Pancreas (tissue), 10 donors: ENCODE results near the gene COL6A5. TPM values are rescaled to one million over a fixed set of nuclear protein-coding genes. Genes with fewer than 3 reads are reported as not detected.

Source experiments
- ATAC-seq, 4 donors: fragments of 200-7000 bp; cut with Tn5 transposase; one replicate each; pipeline versions ENCODE4 v1.8.0 to v1.9.1; 2020; ENCODE audit warnings: mild to moderate bottlenecking in 4 of 4, moderate library complexity in 4 of 4
- DNase-seq, 6 donors: peaks; one replicate each; pipeline ENCODE4 v3.0.0-alpha.2; 2020
- FAIRE-seq: peaks from 2 replicates; lab custom pipeline; 2012; peaks lifted over from hg19 to GRCh38; lab: Jason Lieb, UNC
- H3K27ac ChIP-seq, 4 donors: fragments of 200-600 bp; sonication (generic); 1 replicate in 3 of 4; 2 replicates in 1 of 4; pipeline versions ENCODE4 v1.5.0 to v1.8.0; 2020
- H3K27me3 ChIP-seq, 4 donors: fragments of 200-600 bp; one replicate each; pipeline ENCODE4 v1.8.0; 2021
- H3K36me3 ChIP-seq, 3 donors: fragments of 200-600 bp; sonication (generic) in 1 of 3; one replicate each; pipeline versions ENCODE4 v1.5.0 to v1.8.0; 2020 to 2021
- H3K4me1 ChIP-seq, 3 donors: fragments of 200-600 bp; one replicate each; pipeline ENCODE4 v1.8.0; 2021
- H3K4me3 ChIP-seq, 4 donors: fragments of 200-600 bp; sonication (generic) in 2 of 4; one replicate each; pipeline versions ENCODE4 v1.5.0 to v1.8.0; 2020 to 2021
- H3K9me3 ChIP-seq, 4 donors: fragments of 200-600 bp; one replicate each; pipeline ENCODE4 v1.8.0; 2021
- CTCF ChIP-seq, 4 donors: fragments of 200-600 bp; sonication (generic) in 3 of 4; IDR thresholded peaks; one replicate each; pipeline versions ENCODE4 v1.5.0 to v1.8.0; 2021; ENCODE audit warnings: antibody characterized with exemption in 4 of 4
- WGBS, 2 donors: extraction: QIAGEN DNeasy Blood & Tissue Kit; methylation state at CpG; one replicate each; pipeline ENCODE4 v1.1.7; 2013; 5-methylcytosine and 5-hydroxymethylcytosine counted together
- intact Hi-C, 3 donors: fragments of 100-400 bp; cut with DNase I; formaldehyde crosslinking; loops; one replicate each; pipeline versions ENCODE4 v1.11.1 to v1.14.2; 2022
- polyA plus RNA-seq, 2 donors: library from polyadenylated mRNA; stranded (reverse); fragments of 200-250 nt; gene quantifications; one replicate each; pipeline ENCODE4 v1.2.3, GENCODE V29; 2013
- total RNA-seq, 6 donors: library from RNA; stranded (reverse); fragmentation: NEBNext Ultra II Directional in 4 of 6; extraction: Animal tissue kit (Norgen Biotek cat#: 25700) in 4 of 6; gene quantifications; one replicate each; pipeline versions ENCODE4 v1.2.1 to v1.2.4, GENCODE V29; 2021 to 2023
- donor health status: healthy with polysubstance abuse.
- donor health status: DM: no; HTN: no; CAD: no; lungs with moderate emphysema.
- donor health status: DM: no; HTN: no; CAD: no.
- donor health status: control.
- donor health status: control.
- donor health status: Bipolar disorder and iron deficiency.
- donor health status: DM: yes; HTN: yes; CAD: no.
- donor health status: DM: no; HTN: no; CAD: no.
- donor health status: DM: no; HTN: no; CAD: no.
- donor health status: DM: yes; HTN: yes; CAD: no.

The COL6A5 gene
- total and polyA plus RNA-seq, 8 donors = 0.03 TPM; not detected in 7

GRCh38 chr3:130490241-130490640 is 144.8 kb downstream of the COL6A5 start:
- Histone ChIP-seq H3K27me3 (no peaks in the 10 kb centered on the region), H3K9me3 (no peaks in the 10 kb centered on the region), H3K27ac (no peak overlapping the region), H3K4me3 (no peak overlapping the region), H3K36me3 (no peaks in the 10 kb centered on the region), H3K4me1 (peaks cover 4 to 5% (median 5%) of the 10 kb centered on the region in 3 donors)
- 63 to 74% methylated on average over 1 of the region's 1 CpG for WGBS, 2 donors
- no peak for FAIRE-seq
- no peak for DNase-seq
- intact Hi-C loops = no loop called here
- TF ChIP-seq CTCF (IDR thresholded peaks at IDR 0.05) = no peak
- ATAC-seq = no peak

DNA sequence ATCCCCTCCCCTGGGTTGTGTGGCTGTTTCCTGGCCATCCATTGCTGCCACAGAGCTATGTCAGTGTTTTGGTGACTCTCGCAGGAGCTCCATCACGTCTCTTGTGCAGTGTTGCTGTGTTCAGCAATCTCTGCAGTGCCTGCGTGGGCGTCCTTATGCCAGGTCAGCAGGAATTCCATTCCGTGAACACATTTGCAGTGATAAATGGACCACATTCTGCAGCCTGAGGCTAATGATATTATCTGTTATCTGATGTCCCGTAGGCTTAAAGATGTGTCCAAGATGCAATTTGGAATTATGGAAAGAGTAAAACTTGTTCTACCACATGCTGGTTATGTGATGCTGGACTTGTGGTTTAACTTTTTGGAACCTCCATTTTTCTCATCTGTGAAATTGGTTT is 146.0 kb downstream of the COL6A5 start:
- DNase-seq (no peak), ATAC-seq (no peak), FAIRE-seq (no peak)
- H3K4me3 ChIP-seq = no peak overlapping the region
- H3K36me3 ChIP-seq = no peaks in the 10 kb centered on the region
- intact Hi-C loops = no loop called here
- no peak overlapping the region for H3K27ac ChIP-seq
- TF ChIP-seq CTCF (IDR thresholded peaks at IDR 0.05) = no peak
- H3K4me1 ChIP-seq = peaks cover 4 to 5% (median 5%) of the 10 kb centered on the region in 3 donors
- no peaks in the 10 kb centered on the region for H3K27me3 ChIP-seq
- WGBS, 2 donors = 80 to 87% methylated on average over 6 of the region's 6 CpGs
- no peaks in the 10 kb centered on the region for H3K9me3 ChIP-seq

DNA sequence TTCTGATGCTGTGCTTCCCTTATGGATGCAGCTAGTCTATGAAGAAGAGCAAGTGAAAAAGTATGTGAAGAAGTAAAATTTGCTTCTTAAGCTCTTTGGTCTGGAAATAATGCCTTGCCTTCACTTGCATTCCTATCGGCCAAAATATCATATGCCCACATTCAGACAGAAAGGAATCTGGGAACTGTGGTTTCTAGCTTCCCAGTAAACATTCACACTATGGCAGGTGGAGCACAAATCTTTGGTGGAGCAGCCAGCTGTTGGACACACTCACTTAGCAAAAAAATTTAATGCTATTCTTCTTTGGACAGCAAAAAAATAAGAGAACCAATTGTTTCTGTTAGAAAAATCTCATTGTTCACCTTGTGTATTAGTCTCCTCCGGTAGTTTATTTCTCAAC is 159.2 kb downstream of the COL6A5 start:
- Histone ChIP-seq H3K4me1 (no peaks in the 10 kb centered on the region), H3K9me3 (no peaks in the 10 kb centered on the region), H3K36me3 (no peaks in the 10 kb centered on the region), H3K4me3 (no peak overlapping the region), H3K27me3 (no peaks in the 10 kb centered on the region), H3K27ac (no peak overlapping the region)
- FAIRE-seq (no peak), DNase-seq (no peak), ATAC-seq (no peak)
- no peak for TF ChIP-seq CTCF (IDR thresholded peaks at IDR 0.05)
- 89 to 91% methylated on average over 2 of the region's 2 CpGs for WGBS, 2 donors
- intact Hi-C loops = no loop called here

DNA sequence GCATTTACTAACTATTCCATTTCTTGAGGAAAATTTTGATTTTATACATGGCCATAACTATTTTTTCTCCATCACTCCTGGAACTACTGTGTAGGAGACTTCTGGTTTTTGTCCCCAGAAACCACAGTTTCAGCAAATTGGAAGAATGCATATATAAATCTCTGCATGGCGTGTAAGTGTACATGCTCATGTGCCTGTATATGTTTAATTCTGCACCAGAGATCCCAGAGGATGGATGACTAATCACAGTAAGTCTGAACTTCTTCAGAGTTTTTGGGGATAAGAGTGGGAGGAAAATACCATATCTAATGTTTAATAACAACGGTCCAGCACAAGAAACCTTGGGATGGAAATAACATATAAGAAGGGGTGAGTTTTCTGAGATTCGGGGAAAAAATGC is 160.6 kb downstream of the COL6A5 start:
- ATAC-seq (no peak), FAIRE-seq (no peak), DNase-seq (no peak)
- intact Hi-C loops = no loop called here
- no peaks in the 10 kb centered on the region for H3K9me3 ChIP-seq
- H3K36me3 ChIP-seq = no peaks in the 10 kb centered on the region
- no peaks in the 10 kb centered on the region for H3K4me1 ChIP-seq
- 72 to 84% methylated on average over 3 of the region's 3 CpGs for WGBS, 2 donors
- no peak overlapping the region for H3K27ac ChIP-seq
- H3K27me3 ChIP-seq = no peaks in the 10 kb centered on the region
- no peak for TF ChIP-seq CTCF (IDR thresholded peaks at IDR 0.05)
- H3K4me3 ChIP-seq = no peak overlapping the region

DNA sequence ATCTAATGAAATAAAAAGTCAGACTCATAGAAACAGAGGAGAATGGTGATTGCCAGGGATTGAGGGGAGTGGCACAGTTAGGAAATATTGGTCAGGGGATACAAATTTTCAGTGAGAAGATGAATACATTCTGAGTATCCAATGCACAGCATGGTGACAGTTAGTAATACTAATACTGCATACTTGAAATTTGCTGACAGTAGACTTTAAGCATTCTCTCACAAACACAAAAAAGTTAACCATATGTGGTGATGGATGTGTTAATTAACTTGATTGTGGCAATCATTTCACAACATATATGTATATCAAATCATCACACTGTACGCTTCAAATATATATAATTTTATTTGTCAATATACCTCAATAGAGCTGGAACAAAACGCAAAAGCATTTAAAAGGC is 162.3 kb downstream of the COL6A5 start:
- no peak for ATAC-seq
- H3K27ac ChIP-seq = no peak overlapping the region
- TF ChIP-seq CTCF (IDR thresholded peaks at IDR 0.05) = no peak
- H3K9me3 ChIP-seq = no peaks in the 10 kb centered on the region
- H3K27me3 ChIP-seq = no peaks in the 10 kb centered on the region
- H3K36me3 ChIP-seq = no peaks in the 10 kb centered on the region
- WGBS, 2 donors = 79 to 80% methylated on average over 2 of the region's 2 CpGs
- intact Hi-C loops = no loop called here
- FAIRE-seq = no peak
- H3K4me3 ChIP-seq = no peak overlapping the region
- no peak for DNase-seq
- H3K4me1 ChIP-seq = no peaks in the 10 kb centered on the region
